ENCODE measurements around the gene PDE11A. TPM values are rescaled to one million over a fixed set of nuclear protein-coding genes. Genes with fewer than 3 reads are reported as not detected.

PDE11A gene
- total RNA-seq, 3 donors from 2014 or later, result 0.96 to 2.3 (median 2.2) TPM

DNA sequence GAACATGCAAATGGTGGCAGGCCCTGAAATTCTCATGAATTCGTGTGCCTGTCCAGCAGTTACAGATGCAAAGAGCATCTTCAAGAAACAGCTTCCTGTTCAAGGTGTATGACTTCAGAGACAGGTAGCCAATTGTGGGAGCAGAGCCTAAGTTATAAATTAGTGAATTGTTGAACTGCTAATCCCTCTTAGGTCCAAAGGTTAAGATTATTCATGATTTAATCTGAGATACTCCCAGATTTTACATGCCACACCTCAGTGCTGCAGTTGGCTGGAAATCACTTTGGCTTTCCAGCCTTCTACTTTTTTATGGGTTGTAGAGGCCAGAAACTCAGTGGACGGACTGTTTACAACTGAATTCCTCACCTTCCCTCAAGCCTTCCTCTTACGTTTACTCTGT, 432.2 kb downstream of the PDE11A start:
- no peaks in the 10 kb centered on the region for H3K4me1 ChIP-seq

DNA sequence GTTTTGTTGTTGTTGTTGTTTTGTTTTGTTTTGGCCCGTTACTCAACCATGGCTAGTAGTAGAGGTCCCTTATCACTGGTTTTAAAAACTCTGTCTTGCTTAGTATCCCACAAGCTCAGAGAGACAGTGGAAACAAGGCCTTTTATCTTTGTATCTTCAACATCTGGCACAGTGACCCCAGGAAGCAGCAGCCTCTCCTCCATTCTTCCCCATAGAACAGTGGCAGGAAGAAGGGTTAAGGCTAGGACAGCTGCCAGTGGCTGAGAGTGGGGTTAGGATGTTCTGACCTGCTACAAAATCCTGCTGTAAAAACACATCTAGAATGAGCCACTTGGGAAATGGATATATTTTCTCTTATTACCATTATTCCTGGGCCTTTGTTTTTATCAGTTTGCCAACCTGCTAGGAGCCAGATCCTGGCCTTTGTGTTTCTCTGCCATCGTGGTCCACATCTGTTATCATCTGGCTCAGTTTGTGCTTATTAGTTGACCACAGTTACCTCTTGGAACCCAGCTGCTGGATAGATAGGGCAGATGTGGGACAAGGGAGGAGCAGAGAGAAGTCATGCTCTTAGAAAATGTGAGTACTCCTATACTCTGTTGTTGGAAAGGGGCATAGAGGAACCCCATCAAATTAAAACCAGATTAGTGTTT, 433.2 kb downstream of the PDE11A start:
- TF ChIP-seq POLR2AphosphoS5 (IDR thresholded peaks at IDR 0.05) (no peak), POLR2A (IDR thresholded peaks at IDR 0.05) (no peak)
- TF ChIP-seq, protein P1, sequence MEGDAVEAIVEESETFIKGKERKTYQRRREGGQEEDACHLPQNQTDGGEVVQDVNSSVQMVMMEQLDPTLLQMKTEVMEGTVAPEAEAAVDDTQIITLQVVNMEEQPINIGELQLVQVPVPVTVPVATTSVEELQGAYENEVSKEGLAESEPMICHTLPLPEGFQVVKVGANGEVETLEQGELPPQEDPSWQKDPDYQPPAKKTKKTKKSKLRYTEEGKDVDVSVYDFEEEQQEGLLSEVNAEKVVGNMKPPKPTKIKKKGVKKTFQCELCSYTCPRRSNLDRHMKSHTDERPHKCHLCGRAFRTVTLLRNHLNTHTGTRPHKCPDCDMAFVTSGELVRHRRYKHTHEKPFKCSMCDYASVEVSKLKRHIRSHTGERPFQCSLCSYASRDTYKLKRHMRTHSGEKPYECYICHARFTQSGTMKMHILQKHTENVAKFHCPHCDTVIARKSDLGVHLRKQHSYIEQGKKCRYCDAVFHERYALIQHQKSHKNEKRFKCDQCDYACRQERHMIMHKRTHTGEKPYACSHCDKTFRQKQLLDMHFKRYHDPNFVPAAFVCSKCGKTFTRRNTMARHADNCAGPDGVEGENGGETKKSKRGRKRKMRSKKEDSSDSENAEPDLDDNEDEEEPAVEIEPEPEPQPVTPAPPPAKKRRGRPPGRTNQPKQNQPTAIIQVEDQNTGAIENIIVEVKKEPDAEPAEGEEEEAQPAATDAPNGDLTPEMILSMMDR (IDR thresholded peaks at IDR 0.05), result no peak
- Histone ChIP-seq H3K36me3 (no peaks in the 10 kb centered on the region), H3K27me3 (no peaks in the 10 kb centered on the region), H3K9me3 (no peaks in the 10 kb centered on the region), H3K4me1 (no peaks in the 10 kb centered on the region), H3K27ac (no peak overlapping the region), H3K4me3 (no peak overlapping the region)
- intact Hi-C loops (cut with DNase I; ENCODE audit: low total_unique reads), result no loop called here
- no peak for DNase-seq (ENCODE audit: low spot score in 2 of 2)

More for the DNA sequence above, 432.2 kb downstream of the PDE11A start:
- Histone ChIP-seq H3K9me3 (no peaks in the 10 kb centered on the region), H3K27me3 (no peaks in the 10 kb centered on the region), H3K4me3 (no peak overlapping the region), H3K27ac (no peak overlapping the region), H3K36me3 (no peaks in the 10 kb centered on the region)
- intact Hi-C loops (cut with DNase I; ENCODE audit: low total_unique reads), result no loop called here
- TF ChIP-seq, protein P1 (IDR thresholded peaks at IDR 0.05), result no peak
- no peak for TF ChIP-seq POLR2AphosphoS5 (IDR thresholded peaks at IDR 0.05)
- no peak for TF ChIP-seq POLR2A (IDR thresholded peaks at IDR 0.05)
- DNase-seq (ENCODE audit: low spot score in 2 of 2), result no peak

DNA sequence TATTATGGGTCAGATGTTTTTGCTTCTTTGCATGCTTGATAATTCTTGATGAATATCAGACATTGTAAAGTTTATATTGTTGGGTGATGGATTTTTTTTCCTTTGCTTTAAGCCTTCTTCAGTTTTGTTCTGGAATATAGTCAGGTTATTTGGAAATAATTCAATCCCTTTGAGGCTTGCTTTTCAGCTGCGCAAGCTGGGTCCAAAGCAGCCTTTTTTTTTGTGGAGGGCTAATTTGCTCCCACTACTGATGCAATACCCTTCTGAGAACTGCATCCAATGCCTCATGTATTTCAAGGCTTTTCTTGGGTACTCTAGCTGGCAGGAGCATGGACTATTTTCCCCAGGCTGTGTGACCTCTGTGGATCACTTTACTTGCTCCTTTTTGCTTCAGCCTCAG, 434.1 kb downstream of the PDE11A start:
- no peak for DNase-seq (ENCODE audit: low spot score in 2 of 2)
- TF ChIP-seq POLR2A (IDR thresholded peaks at IDR 0.05), result no peak
- TF ChIP-seq, protein P1 (IDR thresholded peaks at IDR 0.05), result no peak
- no peaks in the 10 kb centered on the region for H3K4me1 ChIP-seq
- H3K27me3 ChIP-seq, result no peaks in the 10 kb centered on the region
- no peaks in the 10 kb centered on the region for H3K36me3 ChIP-seq
- intact Hi-C loops (cut with DNase I; ENCODE audit: low total_unique reads), result no loop called here
- H3K9me3 ChIP-seq, result no peaks in the 10 kb centered on the region
- H3K27ac ChIP-seq, result no peak overlapping the region
- H3K4me3 ChIP-seq, result no peak overlapping the region

DNA sequence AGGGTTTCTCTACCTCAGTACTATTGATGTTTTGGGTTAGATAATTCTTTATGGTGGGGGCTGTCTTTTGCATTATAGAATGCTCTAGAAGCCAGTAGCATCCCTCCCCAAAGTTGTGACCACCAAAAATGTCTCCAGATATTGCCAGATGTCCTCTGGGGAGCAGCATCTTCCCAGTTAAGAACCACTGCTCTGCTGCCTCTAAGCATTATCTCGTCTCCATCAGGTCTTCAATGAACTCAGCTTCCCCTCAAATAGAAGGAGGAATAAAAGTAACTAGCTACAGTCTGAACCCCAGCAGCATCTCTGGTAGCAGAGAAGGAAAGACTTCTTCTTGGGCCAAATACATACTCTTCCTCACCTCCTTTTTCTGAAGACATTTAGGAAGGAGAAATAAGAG, 435.9 kb downstream of the PDE11A start:
- H3K4me3 ChIP-seq, result no peak overlapping the region
- no peaks in the 10 kb centered on the region for H3K27me3 ChIP-seq
- no peak for TF ChIP-seq POLR2A (IDR thresholded peaks at IDR 0.05)
- TF ChIP-seq POLR2AphosphoS5 (IDR thresholded peaks at IDR 0.05), result no peak
- TF ChIP-seq, protein P1 (IDR thresholded peaks at IDR 0.05), result no peak
- no peaks in the 10 kb centered on the region for H3K9me3 ChIP-seq
- H3K27ac ChIP-seq, result no peak overlapping the region
- intact Hi-C loops (cut with DNase I; ENCODE audit: low total_unique reads), result no loop called here
- no peak for DNase-seq (ENCODE audit: low spot score in 2 of 2)
- no peaks in the 10 kb centered on the region for H3K4me1 ChIP-seq
- no peaks in the 10 kb centered on the region for H3K36me3 ChIP-seq

DNA sequence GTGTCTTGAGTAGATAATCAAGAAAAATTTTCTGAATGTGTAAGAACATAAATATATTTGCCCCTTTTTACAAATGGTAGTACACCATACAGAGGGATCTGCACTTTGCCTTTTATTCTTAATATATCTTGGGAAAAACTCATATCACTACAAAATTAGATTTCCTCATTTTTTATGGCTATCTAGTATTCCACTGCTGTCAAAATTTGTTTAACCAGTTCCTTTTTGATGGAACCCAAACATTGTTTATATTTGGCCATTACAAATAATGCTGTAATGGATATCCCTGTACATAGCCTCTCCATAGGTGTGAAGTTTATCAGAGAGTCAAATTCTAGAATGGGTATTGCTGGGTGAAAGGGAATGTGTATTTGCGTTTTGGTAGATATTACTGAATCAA, 436.9 kb downstream of the PDE11A start:
- DNase-seq (ENCODE audit: low spot score in 2 of 2), result no peak
- no peak overlapping the region for H3K27ac ChIP-seq
- intact Hi-C loops (cut with DNase I; ENCODE audit: low total_unique reads), result no loop called here
- no peak overlapping the region for H3K4me3 ChIP-seq
- H3K27me3 ChIP-seq, result no peaks in the 10 kb centered on the region
- no peaks in the 10 kb centered on the region for H3K9me3 ChIP-seq
- no peaks in the 10 kb centered on the region for H3K4me1 ChIP-seq
- no peak for TF ChIP-seq POLR2AphosphoS5 (IDR thresholded peaks at IDR 0.05)
- no peak for TF ChIP-seq POLR2A (IDR thresholded peaks at IDR 0.05)
- TF ChIP-seq, protein P1 (IDR thresholded peaks at IDR 0.05), result no peak
- H3K36me3 ChIP-seq, result no peaks in the 10 kb centered on the region
